T-cell (primary cell): Measurements from ENCODE around the gene EHD4. TPM values are rescaled to one million over a fixed set of nuclear protein-coding genes. Genes with fewer than 3 reads are reported as not detected.

ENCODE experiments used
- ATAC-seq, 4 experiments: fragments of 200-7000 bp in 3 of 4; fragments of 150-1000 bp in 1 of 4; cut with Tn5 transposase; replicated peaks in 1 of 4; 1 replicate in 3 of 4; 2 replicates in 1 of 4; pipeline ENCODE4 v1.10.0; 2021; ENCODE audit warnings: moderate library complexity in 3 of 4, mild to moderate bottlenecking in 2 of 4, moderate number of reproducible peaks in 1 of 4
- CTCF ChIA-PET, 2 donors: fragments of 300-600 bp; sonication (Branson Sonifier 250); formaldehyde crosslinking; loops; one replicate each; lab custom pipeline; 2022; ENCODE audit warnings: antibody characterized with exemption in 2 of 2; lab: Charles Lee
- POLR2A ChIA-PET, 2 donors: fragments of 300-600 bp; sonication (Branson Sonifier 250); formaldehyde crosslinking; loops; one replicate each; lab custom pipeline; 2022; ENCODE audit warnings: antibody characterized with exemption in 2 of 2; lab: Charles Lee
- DNase-seq, 35 experiments: peaks; one replicate each; pipeline versions ENCODE4 v3.0.0 to v3.0.0-alpha.2; 2013 to 2023
- H3K27ac ChIP-seq: one replicate; pipeline ENCODE4 v1.5.1; 2013; ENCODE audit warnings: low read length
- H3K27me3 ChIP-seq, 2 experiments: replicated peaks in 1 of 2; 1 replicate in 1 of 2; 2 replicates in 1 of 2; pipeline versions ENCODE4 v1.6.1 to v1.7.0; 2013; ENCODE audit warnings: low read length in 1 of 2, mixed read lengths in 1 of 2; ENCODE audit not compliant: control insufficient read depth in 2 of 2, insufficient read depth in 2 of 2; ENCODE audit errors: extremely low read depth in 1 of 2
- H3K36me3 ChIP-seq, 2 donors: 1 replicate in 1 of 2; 2 replicates in 1 of 2; pipeline versions ENCODE4 v1.6.1 to v1.7.0; 2013; ENCODE audit warnings: low read length in 1 of 2; ENCODE audit not compliant: control insufficient read depth in 2 of 2, insufficient read depth in 1 of 2; ENCODE audit errors: extremely low read depth in 1 of 2
- H3K4me1 ChIP-seq, 2 experiments: 1 replicate in 1 of 2; 2 replicates in 1 of 2; pipeline versions ENCODE4 v1.6.1 to v1.7.0; 2013; ENCODE audit warnings: low read length in 2 of 2, mixed read lengths in 1 of 2; ENCODE audit not compliant: insufficient read depth in 2 of 2, control insufficient read depth in 1 of 2; ENCODE audit errors: extremely low read depth in 1 of 2
- H3K4me3 ChIP-seq, 2 donors: 1 replicate in 1 of 2; 2 replicates in 1 of 2; pipeline versions ENCODE4 v1.5.1 to v1.7.0; 2013; ENCODE audit warnings: mild to moderate bottlenecking in 2 of 2, low read length in 1 of 2, moderate library complexity in 1 of 2; ENCODE audit not compliant: control insufficient read depth in 1 of 2; ENCODE audit errors: extremely low read depth in 1 of 2
- H3K9me3 ChIP-seq: 2 replicates; pipeline ENCODE4 v1.7.0; 2013
- H3K27ac Mint-ChIP-seq, 2 donors: one replicate each; pipeline ENCODE4 v1.8.0; 2020 to 2021; ENCODE audit warnings: mild to moderate bottlenecking in 2 of 2, mixed read lengths in 2 of 2
- H3K27me3 Mint-ChIP-seq, 2 donors: one replicate each; pipeline ENCODE4 v1.8.0; 2021 to 2022; ENCODE audit warnings: mixed read lengths in 2 of 2
- H3K36me3 Mint-ChIP-seq: one replicate; pipeline ENCODE4 v1.8.0; 2021; ENCODE audit warnings: mixed read lengths
- H3K4me1 Mint-ChIP-seq, 3 donors: one replicate each; pipeline ENCODE4 v1.8.0; 2020 to 2022; ENCODE audit warnings: mixed read lengths in 3 of 3, mild to moderate bottlenecking in 1 of 3
- H3K4me3 Mint-ChIP-seq, 3 donors: one replicate each; pipeline ENCODE4 v1.8.0; 2020 to 2022; ENCODE audit warnings: mild to moderate bottlenecking in 3 of 3, mixed read lengths in 3 of 3, moderate library complexity in 3 of 3
- H3K9me3 Mint-ChIP-seq, 3 donors: one replicate each; pipeline ENCODE4 v1.8.0; 2020 to 2022; ENCODE audit warnings: mixed read lengths in 3 of 3
- WGBS: methylation state at CpG from one replicate; pipeline ENCODE4 v1.1.5; 2013; ENCODE audit warnings: missing lambda C conversion rate; ENCODE audit not compliant: insufficient coverage; 5-methylcytosine and 5-hydroxymethylcytosine counted together
- total RNA-seq, 35 experiments: library from RNA in 6 of 35; stranded (reverse) in 6 of 35; fragments of 120-200 nt in 1 of 35; gene quantifications; one replicate each; pipeline versions ENCODE4 v1.2.1 to v1.2.4 and lab custom pipeline; 2013 to 2026

Gene EHD4
- total RNA-seq, 5 donors from 2014 or later (not counting 1 experiment from before 2014, with no cell fraction given): 11.7 to 46.8 (median 16.8) TPM

- Histone ChIP-seq H3K27ac (no peak overlapping the region), H3K27me3 (no peaks in the 10 kb centered on the region), H3K4me1 (peaks cover 0 to 10% of the 10 kb centered on the region in 2 experiments), H3K9me3 (no peaks in the 10 kb centered on the region), H3K36me3 (peaks cover 5 to 45% of the 10 kb centered on the region in 2 donors), H3K4me3 (no peak overlapping the region)
- peak; percentile 38 to 86 (median 63) for DNase-seq
- ChIA-PET POLR2A (interaction anchor here (0.5 to 1.1 kb wide), 3 partner anchors 10 to 130 kb away, joined by 6 to 7 read pairs (median 6); partner anchors contain the start of gene MAPKBP1 (in 1 of the 2)), CTCF (interaction anchor here (0.5 to 5.0 kb wide), 22 partner anchors 9 to 438 kb away, joined by 3 to 113 read pairs (median 5); partner anchors contain the start of gene MAPKBP1 (in 2 of the 2))
- Mint-ChIP-seq H3K9me3 (no peaks in the 10 kb centered on the region), H3K36me3 (peaks cover 43% of the 10 kb centered on the region), H3K4me3 (no peak overlapping the region), H3K4me1 (peaks cover 7 to 10% (median 9%) of the 10 kb centered on the region in 3 donors), H3K27me3 (no peaks in the 10 kb centered on the region), H3K27ac (peak overlapping the region; percentile 66 to 67)
- ATAC-seq: peak; percentile 77 to 88 (median 86)
- 35% methylated on average over 6 of the region's 6 CpGs for WGBS
Measured at GRCh38 chr15:41904541-41905005, 67.8 kb downstream of the EHD4 start.

GRCh38 chr15:41903782-41904181, 68.6 kb downstream of the EHD4 start:
- Mint-ChIP-seq H3K27ac (no peak overlapping the region), H3K4me3 (no peak overlapping the region), H3K4me1 (peaks cover 7 to 10% (median 9%) of the 10 kb centered on the region in 3 donors), H3K36me3 (peaks cover 40% of the 10 kb centered on the region), H3K27me3 (no peaks in the 10 kb centered on the region), H3K9me3 (no peaks in the 10 kb centered on the region)
- H3K27me3 ChIP-seq: no peaks in the 10 kb centered on the region
- peaks cover 5 to 40% of the 10 kb centered on the region in 2 donors for H3K36me3 ChIP-seq
- H3K4me1 ChIP-seq: peaks cover 0 to 10% of the 10 kb centered on the region in 2 experiments
- no peak overlapping the region for H3K4me3 ChIP-seq
- ATAC-seq (no peak), DNase-seq (no peak)
- POLR2A ChIA-PET: no interaction called here
- H3K9me3 ChIP-seq: no peaks in the 10 kb centered on the region
- CTCF ChIA-PET: interaction anchor here (0.5 to 5.0 kb wide), 9 partner anchors 8 to 168 kb away, joined by 3 to 113 read pairs (median 5); partner anchors contain the start of genes MAPKBP1 (in 2 of the 2) and SPTBN5 (in 1 of the 2)
- no peak overlapping the region for H3K27ac ChIP-seq
- WGBS: 93% methylated on average over 11 of the region's 13 CpGs

GRCh38 chr15:41901431-41901830, 70.9 kb downstream of the EHD4 start:
- CTCF ChIA-PET: interaction anchor here in 1 of 2 donors (5.0 kb wide), 1 partner anchor 128 kb away, joined by 113 read pairs; the partner anchor contains the start of gene MAPKBP1
- Mint-ChIP-seq H3K4me3 (no peak overlapping the region), H3K27me3 (no peaks in the 10 kb centered on the region), H3K4me1 (peaks cover 7 to 17% (median 13%) of the 10 kb centered on the region in 3 donors), H3K27ac (peak overlapping the region in 1 of 2 donors; percentile 34), H3K9me3 (no peaks in the 10 kb centered on the region), H3K36me3 (peaks cover 26% of the 10 kb centered on the region)
- POLR2A ChIA-PET: no interaction called here
- ATAC-seq: no peak
- Histone ChIP-seq H3K4me1 (peaks cover 0 to 15% of the 10 kb centered on the region in 2 experiments), H3K27me3 (no peaks in the 10 kb centered on the region), H3K36me3 (peaks cover under 1 to 23% of the 10 kb centered on the region in 2 donors), H3K27ac (no peak overlapping the region), H3K4me3 (no peak overlapping the region), H3K9me3 (no peaks in the 10 kb centered on the region)
- WGBS: 100% methylated on average over 2 of the region's 5 CpGs
- DNase-seq: no peak

GRCh38 chr15:41900526-41901380, 71.6 kb downstream of the EHD4 start:
- ChIA-PET CTCF (interaction anchor here in 1 of 2 donors (0.5 to 5.0 kb wide), 3 partner anchors 97 to 366 kb away, joined by 3 to 113 read pairs (median 3); partner anchors contain the start of gene MAPKBP1), POLR2A (no interaction called here)
- Histone ChIP-seq H3K27ac (no peak overlapping the region), H3K4me1 (peaks cover 0 to 20% of the 10 kb centered on the region in 2 experiments), H3K27me3 (no peaks in the 10 kb centered on the region), H3K36me3 (peaks cover 0 to 20% of the 10 kb centered on the region in 2 donors), H3K4me3 (no peak overlapping the region), H3K9me3 (no peaks in the 10 kb centered on the region)
- DNase-seq (no peak), ATAC-seq (no peak)
- peaks cover 7 to 22% (median 13%) of the 10 kb centered on the region in 3 donors for H3K4me1 Mint-ChIP-seq
- H3K27me3 Mint-ChIP-seq: no peaks in the 10 kb centered on the region
- H3K4me3 Mint-ChIP-seq: no peak overlapping the region
- H3K27ac Mint-ChIP-seq: no peak overlapping the region
- H3K36me3 Mint-ChIP-seq: peaks cover 21% of the 10 kb centered on the region
- H3K9me3 Mint-ChIP-seq: no peaks in the 10 kb centered on the region
- 90% methylated on average over 35 of the region's 36 CpGs for WGBS

- Histone ChIP-seq H3K4me1 (peaks cover 3 to 28% of the 10 kb centered on the region in 2 experiments), H3K9me3 (no peaks in the 10 kb centered on the region), H3K4me3 (no peak overlapping the region), H3K27me3 (no peaks in the 10 kb centered on the region), H3K27ac (no peak overlapping the region), H3K36me3 (peaks cover 0 to 20% of the 10 kb centered on the region in 2 donors)
- peak overlapping the region; percentile 45 to 61 for H3K27ac Mint-ChIP-seq
- no peaks in the 10 kb centered on the region for H3K27me3 Mint-ChIP-seq
- no peak for DNase-seq
- no peak overlapping the region for H3K4me3 Mint-ChIP-seq
- 100% methylated on average over 2 of the region's 6 CpGs for WGBS
- no peaks in the 10 kb centered on the region for H3K9me3 Mint-ChIP-seq
- peaks cover 15 to 28% (median 21%) of the 10 kb centered on the region in 3 donors for H3K4me1 Mint-ChIP-seq
- H3K36me3 Mint-ChIP-seq: peaks cover 21% of the 10 kb centered on the region
- no peak for ATAC-seq
- ChIA-PET CTCF (interaction anchor here in 1 of 2 donors (0.5 kb wide), 2 partner anchors 96 to 365 kb away, joined by 3 read pairs; no protein-coding TSS in a partner anchor), POLR2A (no interaction called here)
Measured at GRCh38 chr15:41899854-41900442, 72.4 kb downstream of the EHD4 start.

GRCh38 chr15:41897363-41897799, 75.0 kb downstream of the EHD4 start:
- ChIA-PET CTCF (no interaction called here), POLR2A (no interaction called here)
- Mint-ChIP-seq H3K4me3 (no peak overlapping the region), H3K9me3 (no peaks in the 10 kb centered on the region), H3K27me3 (no peaks in the 10 kb centered on the region), H3K36me3 (peaks cover 21% of the 10 kb centered on the region), H3K4me1 (peaks cover 21 to 46% (median 30%) of the 10 kb centered on the region in 3 donors), H3K27ac (peak overlapping the region; percentile 87 to 94)
- H3K27ac ChIP-seq: no peak overlapping the region
- 100% methylated on average over 3 of the region's 8 CpGs for WGBS
- ATAC-seq: no peak
- H3K27me3 ChIP-seq: no peaks in the 10 kb centered on the region
- DNase-seq: no peak
- H3K9me3 ChIP-seq: no peaks in the 10 kb centered on the region
- H3K4me1 ChIP-seq: peaks cover 22 to 43% of the 10 kb centered on the region in 2 experiments
- H3K36me3 ChIP-seq: peaks cover 0 to 14% of the 10 kb centered on the region in 2 donors
- no peak overlapping the region for H3K4me3 ChIP-seq
